ENCODE data around the gene PROM2. TPM values are rescaled to one million over a fixed set of nuclear protein-coding genes. Genes with fewer than 3 reads are reported as not detected.
"Not testable (repeated sequence)": the region's sequence is repeated elsewhere in the genome, so short reads cannot be mapped to it uniquely, and the experiment has no call there.

The PROM2 gene
- total RNA-seq, 1 experiment from 2014 or later, result 1.6 TPM

DNA sequence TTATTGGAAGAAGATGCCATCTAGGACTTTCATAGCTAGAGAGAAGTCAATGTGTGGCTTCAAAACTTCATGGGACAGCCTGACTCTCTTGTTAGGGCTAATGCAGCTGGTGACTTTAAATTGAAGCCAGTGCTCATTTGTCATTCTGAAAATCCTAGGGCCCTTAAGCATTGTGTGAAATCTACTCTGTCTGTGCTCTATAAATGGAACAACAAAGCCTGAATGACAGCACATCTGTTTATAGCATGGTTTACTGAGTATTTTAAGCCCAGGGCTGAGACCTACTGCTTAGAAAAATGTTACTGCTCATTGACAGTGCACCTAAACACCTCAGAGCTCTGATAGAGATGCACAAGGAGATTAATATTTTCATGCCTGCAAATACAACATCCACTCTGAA is 36.1 kb upstream of the PROM2 start:
- DNase-seq (ENCODE audit: low spot score), result no peak
- TF ChIP-seq EZH2 (IDR thresholded peaks at IDR 0.05; ENCODE audit: borderline replicate concordance, low read depth, low read length, poor library complexity, severe bottlenecking), result no peak
- TF ChIP-seq, protein P1, sequence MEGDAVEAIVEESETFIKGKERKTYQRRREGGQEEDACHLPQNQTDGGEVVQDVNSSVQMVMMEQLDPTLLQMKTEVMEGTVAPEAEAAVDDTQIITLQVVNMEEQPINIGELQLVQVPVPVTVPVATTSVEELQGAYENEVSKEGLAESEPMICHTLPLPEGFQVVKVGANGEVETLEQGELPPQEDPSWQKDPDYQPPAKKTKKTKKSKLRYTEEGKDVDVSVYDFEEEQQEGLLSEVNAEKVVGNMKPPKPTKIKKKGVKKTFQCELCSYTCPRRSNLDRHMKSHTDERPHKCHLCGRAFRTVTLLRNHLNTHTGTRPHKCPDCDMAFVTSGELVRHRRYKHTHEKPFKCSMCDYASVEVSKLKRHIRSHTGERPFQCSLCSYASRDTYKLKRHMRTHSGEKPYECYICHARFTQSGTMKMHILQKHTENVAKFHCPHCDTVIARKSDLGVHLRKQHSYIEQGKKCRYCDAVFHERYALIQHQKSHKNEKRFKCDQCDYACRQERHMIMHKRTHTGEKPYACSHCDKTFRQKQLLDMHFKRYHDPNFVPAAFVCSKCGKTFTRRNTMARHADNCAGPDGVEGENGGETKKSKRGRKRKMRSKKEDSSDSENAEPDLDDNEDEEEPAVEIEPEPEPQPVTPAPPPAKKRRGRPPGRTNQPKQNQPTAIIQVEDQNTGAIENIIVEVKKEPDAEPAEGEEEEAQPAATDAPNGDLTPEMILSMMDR (conservative IDR thresholded peaks at IDR 0.05; ENCODE audit: low read depth, low read length), result no peak
- intact Hi-C loops (cut with micrococcal nuclease; ENCODE audit: unreplicated experiment), result no loop called here
- H3K4me1 ChIP-seq (ENCODE audit: insufficient read depth, low read length, poor library complexity, severe bottlenecking), result no peaks in the 10 kb centered on the region
- H3K36me3 ChIP-seq (ENCODE audit: insufficient read depth, low read length, poor library complexity, severe bottlenecking), result no peaks in the 10 kb centered on the region
- H3K9me3 ChIP-seq (ENCODE audit: low read depth, low read length, poor library complexity, severe bottlenecking), result peaks cover 11% of the 10 kb centered on the region
- ChIA-PET CTCF (no interaction called here), POLR2A (ENCODE audit: low non-redundant PET) (no interaction called here)
- no peak overlapping the region for H3K27ac ChIP-seq (ENCODE audit: low read depth, low read length, poor library complexity, severe bottlenecking)
- BruUV-seq (replicated peaks), result no TSS peak
- H3K27me3 ChIP-seq (replicated peaks; ENCODE audit: insufficient read depth, low read depth, low read length, poor library complexity), result no peaks in the 10 kb centered on the region
- no peak overlapping the region for H3K4me3 ChIP-seq (ENCODE audit: low read depth, low read length, poor library complexity, severe bottlenecking)

DNA sequence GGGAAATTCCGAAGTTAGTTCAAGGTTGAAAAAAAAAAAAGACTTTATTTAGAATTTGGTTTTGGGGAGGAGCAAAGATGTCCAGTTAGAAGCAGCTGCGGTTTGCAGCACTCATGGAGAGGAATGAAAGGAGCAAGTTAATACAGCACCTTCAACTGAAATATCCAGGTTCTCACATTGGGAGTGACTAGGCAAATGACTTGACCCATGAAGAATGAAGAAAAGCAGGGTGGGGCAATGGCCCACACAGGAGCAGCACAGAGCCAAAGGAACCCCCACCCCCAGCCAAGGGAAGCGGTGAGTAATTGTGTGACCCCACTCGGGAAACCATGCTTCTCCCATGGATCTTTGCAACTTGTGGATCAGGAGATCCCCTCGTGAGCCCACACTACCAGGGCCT is 34.2 kb upstream of the PROM2 start:
- no peak overlapping the region for H3K4me3 ChIP-seq (ENCODE audit: low read depth, low read length, poor library complexity, severe bottlenecking)
- CTCF ChIA-PET, result no interaction called here
- no TSS peak for BruUV-seq (replicated peaks)
- POLR2A ChIA-PET (ENCODE audit: low non-redundant PET), result no interaction called here
- no peaks in the 10 kb centered on the region for H3K27me3 ChIP-seq (replicated peaks; ENCODE audit: insufficient read depth, low read depth, low read length, poor library complexity)
- no peaks in the 10 kb centered on the region for H3K36me3 ChIP-seq (ENCODE audit: insufficient read depth, low read length, poor library complexity, severe bottlenecking)
- H3K27ac ChIP-seq (ENCODE audit: low read depth, low read length, poor library complexity, severe bottlenecking), result no peak overlapping the region
- H3K9me3 ChIP-seq (ENCODE audit: low read depth, low read length, poor library complexity, severe bottlenecking), result peaks cover 11% of the 10 kb centered on the region
- intact Hi-C loops (cut with micrococcal nuclease; ENCODE audit: unreplicated experiment), result no loop called here
- no peaks in the 10 kb centered on the region for H3K4me1 ChIP-seq (ENCODE audit: insufficient read depth, low read length, poor library complexity, severe bottlenecking)
- TF ChIP-seq, protein P1 (conservative IDR thresholded peaks at IDR 0.05; ENCODE audit: low read depth, low read length), result no peak
- no peak for TF ChIP-seq EZH2 (IDR thresholded peaks at IDR 0.05; ENCODE audit: borderline replicate concordance, low read depth, low read length, poor library complexity, severe bottlenecking)
- DNase-seq (ENCODE audit: low spot score), result no peak

DNA sequence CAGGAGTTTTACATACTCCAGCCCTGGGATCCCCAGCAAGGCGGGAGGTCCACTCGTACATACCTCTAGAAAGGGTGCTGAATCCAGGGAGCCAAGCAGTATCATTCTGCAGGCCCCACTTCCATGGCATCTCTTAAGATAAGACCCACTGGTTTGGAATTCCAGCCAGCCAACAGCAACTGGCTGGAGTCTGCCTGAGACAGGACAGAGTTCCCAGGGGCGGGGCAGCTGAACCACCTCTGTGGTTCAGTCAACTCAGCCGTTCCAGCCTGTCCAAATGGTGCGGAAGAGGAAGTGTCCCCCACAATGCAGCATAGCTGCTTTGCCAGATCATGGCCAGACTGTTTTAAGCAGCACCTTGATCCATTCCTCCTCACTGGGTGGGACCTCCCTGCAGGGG is 33.7 kb upstream of the PROM2 start:
- Histone ChIP-seq H3K27me3 (replicated peaks; ENCODE audit: insufficient read depth, low read depth, low read length, poor library complexity) (no peaks in the 10 kb centered on the region), H3K4me3 (ENCODE audit: low read depth, low read length, poor library complexity, severe bottlenecking) (no peak overlapping the region), H3K27ac (ENCODE audit: low read depth, low read length, poor library complexity, severe bottlenecking) (no peak overlapping the region), H3K9me3 (ENCODE audit: low read depth, low read length, poor library complexity, severe bottlenecking) (peaks cover 11% of the 10 kb centered on the region), H3K4me1 (ENCODE audit: insufficient read depth, low read length, poor library complexity, severe bottlenecking) (no peaks in the 10 kb centered on the region), H3K36me3 (ENCODE audit: insufficient read depth, low read length, poor library complexity, severe bottlenecking) (no peaks in the 10 kb centered on the region)
- ChIA-PET POLR2A (ENCODE audit: low non-redundant PET) (no interaction called here), CTCF (no interaction called here)
- TF ChIP-seq, protein P1 (conservative IDR thresholded peaks at IDR 0.05; ENCODE audit: low read depth, low read length), result no peak
- TF ChIP-seq EZH2 (IDR thresholded peaks at IDR 0.05; ENCODE audit: borderline replicate concordance, low read depth, low read length, poor library complexity, severe bottlenecking), result no peak
- no peak for DNase-seq (ENCODE audit: low spot score)
- no TSS peak for BruUV-seq (replicated peaks)
- intact Hi-C loops (cut with micrococcal nuclease; ENCODE audit: unreplicated experiment), result no loop called here

DNA sequence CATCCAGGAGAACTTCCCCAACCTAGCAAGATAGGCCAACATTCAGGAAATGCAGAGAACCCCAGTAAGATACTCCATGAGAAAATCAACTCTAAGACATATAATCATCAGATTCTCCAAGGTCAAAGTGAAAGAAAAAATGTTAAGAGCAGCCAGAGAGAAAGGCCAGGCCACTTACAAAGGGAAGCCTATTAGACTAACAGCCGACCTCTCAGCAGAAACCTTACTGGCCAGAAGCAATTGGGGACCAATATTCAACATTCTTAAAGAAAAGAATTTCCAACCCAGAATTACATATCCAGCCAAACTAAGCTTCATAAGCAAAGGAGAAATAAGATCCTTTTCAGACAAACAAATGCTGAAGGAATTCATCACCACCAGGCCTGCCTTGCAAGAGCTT is 32.2 kb upstream of the PROM2 start:
- peaks cover 11% of the 10 kb centered on the region for H3K9me3 ChIP-seq (ENCODE audit: low read depth, low read length, poor library complexity, severe bottlenecking)
- DNase-seq (ENCODE audit: low spot score); CTCF ChIA-PET; BruUV-seq (replicated peaks); POLR2A ChIA-PET (ENCODE audit: low non-redundant PET); H3K36me3 ChIP-seq (ENCODE audit: insufficient read depth, low read length, poor library complexity, severe bottlenecking); H3K4me3 ChIP-seq (ENCODE audit: low read depth, low read length, poor library complexity, severe bottlenecking); intact Hi-C loops (cut with micrococcal nuclease; ENCODE audit: unreplicated experiment); H3K27ac ChIP-seq (ENCODE audit: low read depth, low read length, poor library complexity, severe bottlenecking); H3K4me1 ChIP-seq (ENCODE audit: insufficient read depth, low read length, poor library complexity, severe bottlenecking); H3K27me3 ChIP-seq (replicated peaks; ENCODE audit: insufficient read depth, low read depth, low read length, poor library complexity): not testable (repeated sequence)
